HG03175 (cell line): Measurements from ENCODE around the gene DUSP2.

Source experiments
- ATAC-seq: cut with Tn5 transposase; IDR thresholded peaks from one replicate; pipeline ENCODE4 v1.9.1; 2021; ENCODE audit warnings: mild to moderate bottlenecking, moderate library complexity; ENCODE audit not compliant: unreplicated experiment

The DUSP2 gene

GRCh38 chr2:96105152-96105915 is 39.9 kb downstream of the DUSP2 start:
- no peak for ATAC-seq

DNA sequence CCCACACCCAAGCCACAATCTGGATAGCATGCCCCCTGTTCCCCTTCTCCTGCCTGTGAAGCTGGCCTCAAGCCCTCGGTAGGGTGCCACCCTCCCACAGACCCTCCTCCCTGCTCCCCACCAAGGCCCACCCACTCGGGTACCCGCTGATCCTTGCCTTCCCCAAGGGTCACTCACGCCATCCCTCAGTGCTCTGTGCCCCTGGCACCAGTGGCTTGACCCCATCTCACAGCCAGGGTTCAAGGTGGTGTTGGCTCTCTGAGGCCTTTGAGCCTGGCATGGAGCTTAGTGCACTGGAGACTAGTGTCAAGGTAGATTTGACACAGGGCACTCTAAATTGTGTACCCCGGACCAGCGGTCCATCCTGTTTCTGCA is 40.8 kb downstream of the DUSP2 start:
- no peak for ATAC-seq

- ATAC-seq, result no peak
Measured at GRCh38 chr2:96103761-96104486, 41.3 kb downstream of the DUSP2 start.

DNA sequence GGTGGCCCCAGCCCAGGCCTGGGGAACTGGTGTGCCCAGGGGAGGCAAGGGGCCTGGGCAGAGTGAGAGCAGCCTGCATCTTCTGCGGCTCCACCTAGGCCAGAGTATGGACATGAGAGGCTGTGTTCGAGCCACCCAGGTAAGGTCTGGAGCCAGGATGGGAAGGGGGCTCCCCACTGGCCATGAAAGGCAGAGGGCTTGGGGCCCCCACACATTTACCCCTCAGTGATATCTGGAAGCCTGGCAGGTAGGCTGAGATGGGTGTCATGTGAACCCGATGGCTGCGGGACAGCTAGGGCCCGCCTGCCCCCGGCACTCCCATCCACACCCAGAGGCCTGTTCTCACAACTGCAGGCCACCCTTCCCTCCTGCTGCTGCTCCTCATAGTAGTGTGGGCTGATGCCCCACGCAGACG is 42.0 kb downstream of the DUSP2 start:
- ATAC-seq, result no peak

GRCh38 chr2:96102596-96103186 is 42.5 kb downstream of the DUSP2 start:
- ATAC-seq, result no peak

- no peak for ATAC-seq
Measured at GRCh38 chr2:96100893-96101304, 44.3 kb downstream of the DUSP2 start.

GRCh38 chr2:96099861-96100798 is 45.1 kb downstream of the DUSP2 start:
- no peak for ATAC-seq

- no peak for ATAC-seq
Measured at GRCh38 chr2:96098900-96099590, 46.2 kb downstream of the DUSP2 start.

- ATAC-seq, result no peak
Measured at GRCh38 chr2:96097951-96098823, 47.1 kb downstream of the DUSP2 start.

DNA sequence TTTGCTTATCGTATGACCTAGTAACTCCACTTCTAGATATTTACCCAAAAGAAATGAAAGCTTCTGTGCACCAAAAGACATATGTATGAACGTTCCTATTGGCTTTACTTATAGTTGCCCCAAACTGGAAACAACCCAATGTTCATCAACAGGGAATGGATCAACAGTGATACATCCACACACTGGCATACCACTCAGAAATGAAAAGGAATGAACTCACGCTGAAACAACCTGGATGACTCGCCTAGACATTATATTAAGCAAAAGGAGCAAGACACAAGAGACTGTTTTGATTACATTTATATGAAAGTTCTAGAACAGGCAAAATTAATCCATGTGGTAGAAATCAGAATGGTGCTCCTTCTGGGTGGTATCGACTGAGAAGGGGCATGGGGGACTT is 47.8 kb downstream of the DUSP2 start:
- no peak for ATAC-seq

- ATAC-seq, result no peak
Measured at GRCh38 chr2:96095116-96095636, 50.1 kb downstream of the DUSP2 start.

DNA sequence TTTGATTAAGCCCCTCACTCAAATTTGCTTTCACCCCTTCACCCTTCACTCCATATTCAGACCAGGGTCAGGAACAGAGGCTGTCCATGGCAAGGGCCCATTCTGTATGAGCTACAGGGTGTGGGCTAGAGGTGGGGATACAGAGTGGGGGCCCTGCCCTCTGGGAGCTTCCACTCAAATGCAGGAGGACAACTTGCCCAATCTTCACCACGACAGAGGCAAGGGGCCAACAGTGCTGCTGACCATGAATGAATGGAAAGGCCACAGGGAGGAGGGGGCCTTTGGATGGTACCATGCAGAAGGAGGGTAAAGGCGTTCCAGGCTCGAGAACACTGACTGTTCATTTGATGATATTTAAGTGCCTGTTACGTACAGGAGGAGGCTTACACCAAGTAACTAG is 51.7 kb downstream of the DUSP2 start:
- ATAC-seq, result no peak
